Psoas muscle (tissue), 8 donors: ENCODE results near the gene HRH1. TPM values are rescaled to one million over a fixed set of nuclear protein-coding genes. Genes with fewer than 3 reads are reported as not detected.

ENCODE experiments used
- ATAC-seq, 4 donors: fragments of 200-7000 bp; cut with Tn5 transposase; one replicate each; pipeline ENCODE4 v1.9.1; 2020; ENCODE audit warnings: moderate library complexity in 3 of 4, mild to moderate bottlenecking in 2 of 4
- DNase-seq, 2 donors: peaks; one replicate each; pipeline ENCODE4 v3.0.0-alpha.2; 2020
- H3K27ac ChIP-seq: fragments of 200-600 bp; one replicate; pipeline ENCODE4 v1.8.0; 2022
- H3K27me3 ChIP-seq, 3 donors: fragments of 200-600 bp in 1 of 3; one replicate each; pipeline versions ENCODE4 v1.6.1 to v1.8.0; 2013 to 2022; ENCODE audit warnings: low read length in 2 of 3, mild to moderate bottlenecking in 2 of 3, moderate library complexity in 1 of 3; ENCODE audit not compliant: insufficient read depth in 3 of 3
- H3K36me3 ChIP-seq, 2 donors: fragments of 200-600 bp in 1 of 2; one replicate each; pipeline versions ENCODE4 v1.6.1 to v1.8.0; 2013 to 2022; ENCODE audit warnings: low read depth in 1 of 2, mild to moderate bottlenecking in 1 of 2, moderate library complexity in 1 of 2; ENCODE audit not compliant: insufficient read depth in 1 of 2
- H3K4me1 ChIP-seq: fragments of 200-600 bp; one replicate; pipeline ENCODE4 v1.8.0; 2022
- H3K4me3 ChIP-seq: fragments of 200-600 bp; one replicate; pipeline ENCODE4 v1.8.0; 2022; ENCODE audit warnings: mild to moderate bottlenecking
- H3K9me3 ChIP-seq: fragments of 200-600 bp; one replicate; pipeline ENCODE4 v1.8.0; 2022
- CTCF ChIP-seq: fragments of 200-600 bp; IDR thresholded peaks from one replicate; pipeline ENCODE4 v1.8.0; 2022; ENCODE audit warnings: antibody characterized with exemption
- WGBS, 3 donors: extraction: QIAGEN DNeasy Blood & Tissue Kit; methylation state at CpG; one replicate each; pipeline versions ENCODE4 v1.1.6 to v1.1.7; 2013; 5-methylcytosine and 5-hydroxymethylcytosine counted together
- intact Hi-C, 2 donors: fragments of 100-400 bp; cut with DNase I; formaldehyde crosslinking; loops; one replicate each; pipeline versions ENCODE4 v1.11.0 to v1.14.2; 2022
- polyA plus RNA-seq, 3 donors: library from polyadenylated mRNA; stranded (reverse); fragments of 200-250 nt; gene quantifications; one replicate each; pipeline ENCODE4 v1.2.3, GENCODE V29; 2013
- total RNA-seq, 4 donors: library from RNA; stranded (reverse); fragmentation: NEBNext Ultra II Directional in 2 of 4; extraction: Animal tissue kit (Norgen Biotek cat#: 25700) in 2 of 4; gene quantifications; one replicate each; pipeline versions ENCODE4 v1.2.1 to v1.2.4, GENCODE V29; 2021 to 2023
- donor health status: healthy with polysubstance abuse.
- donor health status: DM: no; HTN: no; CAD: no; lungs with moderate emphysema.
- donor health status: Bipolar disorder and iron deficiency.
- donor health status: healthy.
- donor health status: DM: yes; HTN: yes; CAD: no.
- donor health status: DM: no; HTN: no; CAD: no.
- donor health status: DM: no; HTN: no; CAD: no.
- donor health status: DM: yes; HTN: yes; CAD: no.

HRH1 gene
- total and polyA plus RNA-seq, 7 donors: 0.29 to 1.5 (median 1.2) TPM

DNA sequence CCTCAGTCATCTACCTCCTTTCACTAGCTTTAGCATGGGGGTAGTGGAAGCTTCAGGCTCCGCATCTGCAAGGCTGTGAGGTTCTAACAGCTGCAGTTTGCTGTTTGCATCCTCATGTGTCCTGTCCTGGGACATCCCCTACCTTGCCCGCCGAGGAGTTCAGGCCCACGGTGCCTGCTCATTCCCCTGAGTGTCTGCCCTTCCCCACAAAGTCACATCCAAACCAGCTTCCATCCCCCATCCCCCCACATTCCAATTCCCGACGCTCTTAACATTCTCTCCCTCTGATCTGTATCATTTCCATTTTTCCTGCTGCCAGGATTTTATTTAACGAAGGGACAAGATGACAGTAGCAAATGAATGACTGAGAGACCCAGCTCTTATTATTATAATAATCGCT, 43.8 kb downstream of the HRH1 start:
- TF ChIP-seq CTCF: no peak
- no peak for ATAC-seq
- H3K36me3 ChIP-seq: no peaks in the 10 kb centered on the region
- no peak overlapping the region for H3K4me3 ChIP-seq
- DNase-seq: no peak
- H3K4me1 ChIP-seq: peaks cover 12% of the 10 kb centered on the region
- no peaks in the 10 kb centered on the region for H3K27me3 ChIP-seq
- no peak overlapping the region for H3K27ac ChIP-seq
- intact Hi-C loops: no loop called here
- H3K9me3 ChIP-seq: no peaks in the 10 kb centered on the region
- 70 to 74% (median 72%) methylated on average over 8 of the region's 8 CpGs for WGBS, 3 donors

DNA sequence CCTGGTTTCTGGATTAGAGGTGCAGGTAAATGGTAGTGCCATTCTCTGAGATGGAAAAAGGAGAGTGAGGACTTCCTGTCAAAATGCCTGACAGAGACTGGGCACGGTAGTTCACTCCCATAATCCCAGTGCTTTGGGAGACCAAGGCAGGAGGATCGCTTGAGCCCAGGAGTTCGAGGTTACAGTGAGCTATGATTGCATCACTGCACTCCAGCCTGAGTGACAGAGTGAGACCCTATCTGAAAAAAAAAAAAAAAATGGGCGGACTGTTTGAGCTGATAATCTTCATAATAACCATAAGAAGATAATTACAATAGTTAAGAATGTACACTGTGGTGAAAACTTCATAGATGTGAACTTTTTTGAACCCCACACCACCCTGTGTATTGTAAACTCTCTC, 44.2 kb downstream of the HRH1 start:
- H3K27ac ChIP-seq: no peak overlapping the region
- DNase-seq: no peak
- no peak overlapping the region for H3K4me3 ChIP-seq
- no peaks in the 10 kb centered on the region for H3K9me3 ChIP-seq
- no peaks in the 10 kb centered on the region for H3K36me3 ChIP-seq
- H3K27me3 ChIP-seq: no peaks in the 10 kb centered on the region
- WGBS, 3 donors: 82 to 88% (median 84%) methylated on average over 4 of the region's 4 CpGs
- no peak for TF ChIP-seq CTCF
- intact Hi-C loops: no loop called here
- H3K4me1 ChIP-seq: peaks cover 12% of the 10 kb centered on the region
- ATAC-seq: no peak

DNA sequence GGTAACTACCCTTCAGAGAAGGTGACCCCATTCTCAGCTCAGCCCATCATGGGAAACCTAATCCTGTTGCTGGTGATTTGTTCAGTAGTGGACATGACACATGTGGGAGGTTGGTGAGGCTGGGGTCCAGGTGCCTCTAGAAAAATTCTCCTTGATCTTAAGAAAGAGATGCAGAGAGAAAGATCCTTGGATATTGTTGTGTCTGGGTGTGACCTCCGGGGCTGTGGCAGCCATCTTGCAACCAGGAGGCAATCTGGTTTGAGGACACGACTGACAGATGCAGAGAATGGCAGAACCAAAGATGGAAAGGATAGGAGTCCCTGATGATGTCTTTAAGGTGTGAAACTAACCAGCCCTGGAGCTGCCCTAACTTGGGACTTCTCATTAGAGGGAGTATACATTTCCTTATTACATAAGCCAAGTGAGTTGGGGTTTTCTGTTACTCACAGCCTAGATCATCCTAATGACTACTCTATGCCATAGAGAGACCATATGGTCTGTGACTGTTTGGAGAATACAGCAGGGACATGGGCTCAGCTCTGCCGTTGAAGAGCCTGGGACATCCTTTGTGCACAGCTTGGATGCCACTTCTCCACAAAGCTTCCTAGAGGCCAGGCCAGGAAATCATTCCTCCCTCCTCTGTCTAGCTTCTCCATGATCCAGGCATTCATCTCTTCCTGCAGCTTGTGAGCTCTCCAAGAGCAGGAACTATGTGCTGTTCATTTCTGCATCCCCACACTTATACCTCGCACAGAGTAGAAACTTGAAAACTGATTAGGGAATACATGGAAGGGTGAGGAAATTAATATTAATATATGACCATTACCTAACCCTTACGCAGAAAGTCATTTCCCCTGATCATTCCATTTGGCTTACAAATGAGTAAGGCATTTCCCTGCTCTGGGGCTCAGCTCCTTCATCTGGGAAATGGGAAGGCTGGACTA, 45.9 kb downstream of the HRH1 start:
- H3K27ac ChIP-seq: no peak overlapping the region
- WGBS, 3 donors: 81 to 90% (median 84%) methylated on average over 5 of the region's 5 CpGs
- DNase-seq: no peak
- TF ChIP-seq CTCF: no peak
- ATAC-seq: peak in 1 of 4 donors; percentile 20
- H3K4me3 ChIP-seq: no peak overlapping the region
- H3K36me3 ChIP-seq: no peaks in the 10 kb centered on the region
- peaks cover 6% of the 10 kb centered on the region for H3K4me1 ChIP-seq
- H3K9me3 ChIP-seq: no peaks in the 10 kb centered on the region
- H3K27me3 ChIP-seq: no peaks in the 10 kb centered on the region
- intact Hi-C loops: loop anchor here in 1 of 2 donors (10.0 kb wide), 1 partner anchor 135 kb away; no protein-coding TSS in a partner anchor

GRCh38 chr3:11201251-11202019, 47.1 kb downstream of the HRH1 start:
- intact Hi-C loops: loop anchor here in 1 of 2 donors (10.0 kb wide), 1 partner anchor 137 kb away; no protein-coding TSS in a partner anchor
- no peak for DNase-seq
- no peak for TF ChIP-seq CTCF
- WGBS, 3 donors: 62 to 76% (median 65%) methylated on average over 7 of the region's 7 CpGs
- H3K4me3 ChIP-seq: no peak overlapping the region
- H3K27ac ChIP-seq: no peak overlapping the region
- H3K4me1 ChIP-seq: no peaks in the 10 kb centered on the region
- H3K27me3 ChIP-seq: no peaks in the 10 kb centered on the region
- no peaks in the 10 kb centered on the region for H3K9me3 ChIP-seq
- ATAC-seq: peak in 3 of 4 donors; percentile 27 to 62 (median 52)
- no peaks in the 10 kb centered on the region for H3K36me3 ChIP-seq
